HL-60 (cell line): ENCODE results near the gene BAD.
"Not testable (repeated sequence)": the region's sequence is repeated elsewhere in the genome, so short reads cannot be mapped to it uniquely, and the experiment has no call there.

Experiments
- DNase-seq, 2 experiments: peaks; one replicate each; pipeline ENCODE4 v3.0.0-alpha.2; 2010 to 2020; ENCODE audit warnings: low read depth in 1 of 2, low spot score in 1 of 2
- H3K27ac ChIP-seq: fragments of 250-450 bp; sonication (Bioruptor Pico); replicated peaks from 2 replicates; pipeline ENCODE4 v1.5.1; 2020; ENCODE audit warnings: mild to moderate bottlenecking, moderate library complexity
- H3K27me3 ChIP-seq: fragments of 250-450 bp; sonication (Bioruptor Pico); 2 replicates; pipeline ENCODE4 v1.5.1; 2021; ENCODE audit warnings: mild to moderate bottlenecking, moderate library complexity; ENCODE audit not compliant: insufficient read depth, poor library complexity, severe bottlenecking
- H3K4me3 ChIP-seq: replicated peaks from 2 replicates; pipeline ENCODE4 v1.5.1; 2011; ENCODE audit warnings: mild to moderate bottlenecking, control low read depth, low read length; ENCODE audit not compliant: insufficient read depth
- CTCF ChIP-seq: IDR thresholded peaks from one replicate; pipeline ENCODE4 v1.5.1; 2011; ENCODE audit warnings: low read length, control low read depth, inconsistent platforms; ENCODE audit not compliant: insufficient read depth
- GABPA ChIP-seq: IDR thresholded peaks from 2 replicates; pipeline ENCODE4 v1.6.1; 2012; ENCODE audit warnings: low read depth
- POLR2AphosphoS5 ChIP-seq: IDR thresholded peaks from 2 replicates; pipeline ENCODE4 v1.6.1; 2012; ENCODE audit warnings: low read depth
- SPI1 ChIP-seq: IDR thresholded peaks from 2 replicates; pipeline ENCODE4 v1.6.1; 2012; ENCODE audit warnings: low read depth, mild to moderate bottlenecking, borderline replicate concordance
- TF ChIP-seq, protein P1 (sequence below): IDR thresholded peaks from 2 replicates; pipeline ENCODE4 v1.6.1; 2012; ENCODE audit warnings: low read depth; ENCODE audit not compliant: insufficient replicate concordance

Gene BAD

DNA sequence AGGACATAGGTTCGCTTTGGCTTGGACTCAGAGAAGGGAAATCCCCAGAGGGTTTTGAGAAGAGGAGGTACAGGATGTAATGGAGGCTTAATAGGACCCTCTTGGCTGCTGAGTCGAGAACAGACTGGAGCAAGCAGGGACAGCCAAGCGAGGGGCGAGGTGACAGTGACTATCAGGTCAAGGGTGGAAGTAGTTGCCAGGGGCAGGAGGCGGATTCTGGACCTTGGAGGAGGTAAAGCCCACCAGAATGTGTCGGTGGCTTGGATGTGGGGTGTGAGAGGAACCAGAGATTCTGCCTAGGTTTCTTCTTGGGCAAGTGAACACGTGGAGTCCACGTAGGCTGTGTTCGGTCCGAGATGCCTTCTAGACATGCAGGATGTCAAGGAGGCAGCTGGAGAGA is 28.5 kb upstream of the BAD start:
- H3K4me3 ChIP-seq: no peak overlapping the region
- no peak overlapping the region for H3K27ac ChIP-seq
- no peak for DNase-seq
- H3K27me3 ChIP-seq: no peaks in the 10 kb centered on the region
- no peak for TF ChIP-seq POLR2AphosphoS5

DNA sequence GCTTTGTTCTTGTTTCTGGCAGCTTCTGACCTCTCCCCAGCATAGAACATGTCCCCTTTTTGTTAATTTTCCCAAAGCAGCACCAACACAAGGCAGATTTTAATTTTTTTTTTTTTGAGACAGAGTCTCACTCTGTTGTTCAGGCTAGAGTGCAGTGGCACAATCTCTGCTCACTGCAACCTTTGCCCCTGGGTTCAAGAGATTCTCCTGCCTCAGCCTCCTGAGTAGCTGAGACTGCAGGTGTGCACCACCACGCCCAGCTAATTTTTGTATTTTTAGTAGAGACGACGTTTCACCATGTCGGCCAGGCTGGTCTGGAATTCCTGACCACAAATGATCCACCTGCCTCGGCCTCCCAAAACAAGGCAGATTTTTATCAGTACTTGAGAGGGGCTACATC is 23.3 kb upstream of the BAD start:
- not testable (repeated sequence) for H3K27me3 ChIP-seq, H3K27ac ChIP-seq, DNase-seq, H3K4me3 ChIP-seq

DNA sequence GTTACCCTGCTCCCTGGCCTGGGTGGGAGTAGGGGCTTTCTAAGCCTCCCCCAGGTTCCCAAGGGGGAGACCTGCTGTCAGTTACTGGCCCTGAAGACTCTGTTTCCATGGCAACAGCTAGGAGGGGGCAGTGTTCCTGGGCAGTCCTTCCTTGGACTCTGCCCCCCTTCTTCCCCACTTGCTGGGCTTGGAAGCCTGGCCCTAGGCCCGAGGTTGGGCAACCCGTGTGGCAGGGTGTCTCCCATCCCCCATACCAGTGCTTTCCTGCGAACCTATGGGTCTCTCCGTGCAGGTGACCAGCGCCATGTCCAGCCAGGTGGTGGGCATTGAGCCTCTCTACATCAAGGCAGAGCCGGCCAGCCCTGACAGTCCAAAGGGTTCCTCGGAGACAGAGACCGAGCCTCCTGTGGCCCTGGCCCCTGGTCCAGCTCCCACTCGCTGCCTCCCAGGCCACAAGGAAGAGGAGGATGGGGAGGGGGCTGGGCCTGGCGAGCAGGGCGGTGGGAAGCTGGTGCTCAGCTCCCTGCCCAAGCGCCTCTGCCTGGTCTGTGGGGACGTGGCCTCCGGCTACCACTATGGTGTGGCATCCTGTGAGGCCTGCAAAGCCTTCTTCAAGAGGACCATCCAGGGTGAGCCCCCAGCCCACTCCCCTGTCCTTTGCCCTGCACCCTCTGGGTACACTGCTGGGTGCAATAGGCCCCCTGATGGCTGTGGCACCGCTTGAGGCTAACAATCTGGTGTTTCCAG is 22.6 kb upstream of the BAD start:
- peak in 1 of 2 experiments; percentile 36 for DNase-seq
- Histone ChIP-seq H3K4me3 (peak overlapping the region; percentile 53), H3K27me3 (no peaks in the 10 kb centered on the region), H3K27ac (peak overlapping the region; percentile 94)
- TF ChIP-seq POLR2AphosphoS5: no peak; the same call in 1 of the 2 replicates
- TF ChIP-seq SPI1: no peak
- TF ChIP-seq GABPA: no peak
- TF ChIP-seq, protein P1, sequence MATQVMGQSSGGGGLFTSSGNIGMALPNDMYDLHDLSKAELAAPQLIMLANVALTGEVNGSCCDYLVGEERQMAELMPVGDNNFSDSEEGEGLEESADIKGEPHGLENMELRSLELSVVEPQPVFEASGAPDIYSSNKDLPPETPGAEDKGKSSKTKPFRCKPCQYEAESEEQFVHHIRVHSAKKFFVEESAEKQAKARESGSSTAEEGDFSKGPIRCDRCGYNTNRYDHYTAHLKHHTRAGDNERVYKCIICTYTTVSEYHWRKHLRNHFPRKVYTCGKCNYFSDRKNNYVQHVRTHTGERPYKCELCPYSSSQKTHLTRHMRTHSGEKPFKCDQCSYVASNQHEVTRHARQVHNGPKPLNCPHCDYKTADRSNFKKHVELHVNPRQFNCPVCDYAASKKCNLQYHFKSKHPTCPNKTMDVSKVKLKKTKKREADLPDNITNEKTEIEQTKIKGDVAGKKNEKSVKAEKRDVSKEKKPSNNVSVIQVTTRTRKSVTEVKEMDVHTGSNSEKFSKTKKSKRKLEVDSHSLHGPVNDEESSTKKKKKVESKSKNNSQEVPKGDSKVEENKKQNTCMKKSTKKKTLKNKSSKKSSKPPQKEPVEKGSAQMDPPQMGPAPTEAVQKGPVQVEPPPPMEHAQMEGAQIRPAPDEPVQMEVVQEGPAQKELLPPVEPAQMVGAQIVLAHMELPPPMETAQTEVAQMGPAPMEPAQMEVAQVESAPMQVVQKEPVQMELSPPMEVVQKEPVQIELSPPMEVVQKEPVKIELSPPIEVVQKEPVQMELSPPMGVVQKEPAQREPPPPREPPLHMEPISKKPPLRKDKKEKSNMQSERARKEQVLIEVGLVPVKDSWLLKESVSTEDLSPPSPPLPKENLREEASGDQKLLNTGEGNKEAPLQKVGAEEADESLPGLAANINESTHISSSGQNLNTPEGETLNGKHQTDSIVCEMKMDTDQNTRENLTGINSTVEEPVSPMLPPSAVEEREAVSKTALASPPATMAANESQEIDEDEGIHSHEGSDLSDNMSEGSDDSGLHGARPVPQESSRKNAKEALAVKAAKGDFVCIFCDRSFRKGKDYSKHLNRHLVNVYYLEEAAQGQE: no peak
- no peak for TF ChIP-seq CTCF

- peak overlapping the region; percentile 53 for H3K4me3 ChIP-seq
- DNase-seq: no peak
- H3K27me3 ChIP-seq: no peaks in the 10 kb centered on the region
- peak; percentile 12; the same call in 1 of the 2 replicates for TF ChIP-seq POLR2AphosphoS5
- TF ChIP-seq, protein P1: no peak
- peak overlapping the region; percentile 94 for H3K27ac ChIP-seq
Observed at GRCh38 chr11:64306563-64306875, 22.1 kb upstream of the BAD start.

DNA sequence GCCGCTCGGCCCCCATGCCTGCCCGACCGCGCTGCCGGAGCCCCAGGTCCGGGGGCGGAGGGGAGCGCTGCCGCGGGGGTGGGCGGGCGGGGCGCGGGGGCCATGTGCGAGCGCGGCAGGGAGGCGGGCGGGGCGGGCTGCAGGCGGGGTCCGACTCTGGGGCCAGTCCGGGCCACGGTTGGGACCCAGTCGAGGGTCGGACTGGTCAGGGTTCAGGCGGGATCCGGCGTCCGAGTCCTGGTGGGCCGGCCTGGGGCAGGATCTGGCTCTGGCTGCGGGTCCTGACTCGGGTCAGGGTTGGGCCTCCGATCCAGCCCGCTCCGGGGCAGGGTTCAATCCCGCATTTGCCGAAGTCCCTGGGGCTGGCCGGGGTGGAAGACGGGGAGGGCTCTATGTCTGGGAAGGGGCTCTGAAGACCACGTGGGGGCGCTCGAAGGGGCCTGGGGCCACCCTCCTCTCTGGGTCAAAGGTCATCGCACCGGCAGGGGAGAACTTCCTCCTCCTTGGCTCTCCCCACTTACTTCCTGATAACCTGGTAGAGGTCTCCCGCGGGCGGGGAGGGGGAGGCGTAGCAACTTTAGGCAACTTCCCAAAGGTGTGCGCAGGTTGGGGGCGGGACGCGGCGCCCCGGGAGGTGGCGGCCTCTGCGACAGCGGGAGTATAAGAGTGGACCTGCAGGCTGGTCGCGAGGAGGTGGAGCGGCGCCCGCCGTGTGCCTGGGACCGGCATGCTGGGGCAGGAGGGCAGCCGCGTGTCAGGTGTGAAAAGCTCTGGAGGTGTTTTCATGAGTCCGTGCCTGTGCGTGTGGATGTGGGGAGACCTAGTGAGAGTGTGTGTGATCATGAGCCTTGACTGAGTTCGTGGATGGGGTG is 21.5 kb upstream of the BAD start:
- H3K27me3 ChIP-seq: no peaks in the 10 kb centered on the region
- H3K4me3 ChIP-seq: peak overlapping the region; percentile 53
- DNase-seq: peak; percentile 85 to 92
- H3K27ac ChIP-seq: peak overlapping the region; percentile 94
- TF ChIP-seq SPI1 (no peak; the same call in 1 of the 2 replicates), POLR2AphosphoS5 (peak; percentile 54)
